Ectodermal cell (in vitro differentiated cells): Measurements from ENCODE around the gene TNNI3K.

Experiments
- H3K27ac ChIP-seq: 2 replicates; pipeline ENCODE4 v1.7.0; 2013; ENCODE audit warnings: mild to moderate bottlenecking, low read depth, low read length; ENCODE audit not compliant: insufficient read depth, poor library complexity, severe bottlenecking
- H3K27me3 ChIP-seq: 2 replicates; pipeline ENCODE4 v1.7.0; 2013; ENCODE audit warnings: mild to moderate bottlenecking, low read length; ENCODE audit not compliant: insufficient read depth, control insufficient read depth, poor library complexity, severe bottlenecking
- H3K36me3 ChIP-seq: one replicate; pipeline ENCODE4 v1.7.0; 2013; ENCODE audit warnings: low read length; ENCODE audit not compliant: control insufficient read depth, insufficient read depth
- H3K4me1 ChIP-seq: one replicate; pipeline ENCODE4 v1.7.0; 2013; ENCODE audit warnings: low read length; ENCODE audit not compliant: control insufficient read depth, insufficient read depth
- H3K4me3 ChIP-seq: 2 replicates; pipeline ENCODE4 v1.7.0; 2013; ENCODE audit warnings: low read depth, low read length, control low read depth; ENCODE audit not compliant: insufficient read depth
- H3K9me3 ChIP-seq: 2 replicates; pipeline ENCODE4 v1.7.0; 2013; ENCODE audit warnings: mild to moderate bottlenecking, low read length, moderate library complexity; ENCODE audit not compliant: control insufficient read depth
- WGBS, 2 experiments: methylation state at CpG; one replicate each; pipeline ENCODE4 v1.1.7; 2013; ENCODE audit warnings: missing lambda C conversion rate in 2 of 2; 5-methylcytosine and 5-hydroxymethylcytosine counted together

TNNI3K gene

DNA sequence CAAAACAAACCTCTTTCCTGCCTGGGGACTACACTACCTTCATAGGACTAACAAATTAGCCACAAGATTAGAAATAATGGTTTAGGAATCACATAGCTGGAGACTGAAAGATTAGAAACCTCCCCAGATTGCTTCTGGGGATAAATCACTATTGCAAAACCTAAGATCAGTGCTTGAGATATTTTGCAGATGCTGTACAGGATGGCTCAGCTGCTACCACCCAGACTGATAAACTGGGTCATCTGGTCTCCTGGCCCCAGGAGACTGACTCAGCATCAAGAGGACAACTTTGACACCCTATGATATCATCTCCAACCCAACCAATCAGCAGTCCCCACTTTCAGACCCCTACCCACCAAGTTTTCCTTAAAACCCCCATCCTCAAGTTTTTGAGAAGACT is 140.2 kb downstream of the TNNI3K start:
- H3K27ac ChIP-seq: no peak overlapping the region
- H3K4me1 ChIP-seq: no peaks in the 10 kb centered on the region
- no peaks in the 10 kb centered on the region for H3K9me3 ChIP-seq

DNA sequence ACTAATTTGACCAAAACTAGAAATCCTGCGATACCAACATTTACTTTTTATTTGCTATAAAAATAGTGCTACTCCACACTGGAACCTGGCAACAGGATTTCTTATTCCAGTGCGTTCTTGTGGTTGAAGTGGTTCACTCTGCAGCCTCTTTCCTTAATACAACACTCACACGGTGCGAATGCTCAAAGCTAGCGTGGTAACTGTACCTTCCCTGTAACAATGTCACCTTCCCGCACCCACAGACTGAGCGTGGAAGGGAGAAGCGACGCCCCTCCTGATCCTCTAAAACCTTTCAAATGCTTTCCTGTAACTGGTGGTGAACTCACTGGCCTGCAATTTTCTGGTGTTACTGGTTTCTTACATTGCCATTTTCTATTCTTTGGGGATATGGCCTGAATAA is 145.1 kb downstream of the TNNI3K start:
- H3K36me3 ChIP-seq: no peaks in the 10 kb centered on the region
- no peak overlapping the region for H3K27ac ChIP-seq
- 94 to 96% methylated on average over 9 of the region's 9 CpGs for WGBS, 2 experiments
- no peaks in the 10 kb centered on the region for H3K4me1 ChIP-seq
- H3K4me3 ChIP-seq: no peak overlapping the region
- H3K27me3 ChIP-seq: no peaks in the 10 kb centered on the region
- no peaks in the 10 kb centered on the region for H3K9me3 ChIP-seq

More for the DNA sequence above, 140.2 kb downstream of the TNNI3K start:
- Histone ChIP-seq H3K36me3 (no peaks in the 10 kb centered on the region), H3K4me3 (no peak overlapping the region), H3K27me3 (no peaks in the 10 kb centered on the region)

DNA sequence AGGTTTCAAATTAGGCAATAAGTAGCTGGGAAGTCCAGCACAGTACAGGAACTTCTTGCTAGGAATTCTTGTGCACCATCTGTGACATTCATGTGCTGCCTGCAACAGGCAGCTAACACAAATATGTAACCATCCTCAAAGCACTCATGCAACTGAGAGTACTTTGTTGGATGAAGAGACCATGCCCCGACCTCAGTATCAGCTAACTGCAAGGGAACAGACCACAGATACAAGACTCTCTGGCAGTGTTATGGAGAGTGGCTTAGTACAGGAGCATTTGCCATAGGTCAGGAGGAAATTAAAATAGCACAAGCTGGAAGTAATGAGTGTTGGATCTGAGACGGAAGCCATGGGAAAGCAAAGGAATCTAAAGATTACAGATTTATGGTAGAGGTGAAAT is 153.7 kb downstream of the TNNI3K start:
- Histone ChIP-seq H3K4me1 (no peaks in the 10 kb centered on the region), H3K27ac (no peak overlapping the region), H3K9me3 (no peaks in the 10 kb centered on the region), H3K4me3 (no peak overlapping the region), H3K27me3 (no peaks in the 10 kb centered on the region), H3K36me3 (no peaks in the 10 kb centered on the region)
- WGBS, 2 experiments: 96 to 97% methylated on average over 2 of the region's 2 CpGs

DNA sequence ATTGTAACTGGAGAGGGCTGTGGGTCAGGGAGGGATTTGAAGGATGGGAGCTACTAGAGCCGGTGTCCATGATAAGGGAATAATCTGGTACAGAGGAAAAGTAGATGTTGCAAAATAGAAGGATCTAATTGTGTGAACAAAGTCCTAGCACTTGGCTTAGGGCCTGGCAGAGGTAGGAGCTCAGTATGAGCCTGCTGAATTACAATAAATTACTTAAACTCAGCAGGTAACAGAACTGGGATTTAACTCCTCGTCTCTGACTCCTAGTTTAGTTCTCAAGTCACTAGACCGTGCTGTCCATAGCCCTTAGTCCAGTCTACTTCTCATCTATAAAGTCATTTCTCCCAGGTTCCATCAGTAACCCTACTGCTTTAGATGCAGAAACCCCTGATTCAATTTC is 157.0 kb downstream of the TNNI3K start:
- Histone ChIP-seq H3K4me1 (peaks cover 10% of the 10 kb centered on the region), H3K36me3 (no peaks in the 10 kb centered on the region), H3K9me3 (no peaks in the 10 kb centered on the region), H3K4me3 (no peak overlapping the region), H3K27ac (no peak overlapping the region), H3K27me3 (no peaks in the 10 kb centered on the region)
- 73 to 81% methylated on average over 3 of the region's 3 CpGs for WGBS, 2 experiments

DNA sequence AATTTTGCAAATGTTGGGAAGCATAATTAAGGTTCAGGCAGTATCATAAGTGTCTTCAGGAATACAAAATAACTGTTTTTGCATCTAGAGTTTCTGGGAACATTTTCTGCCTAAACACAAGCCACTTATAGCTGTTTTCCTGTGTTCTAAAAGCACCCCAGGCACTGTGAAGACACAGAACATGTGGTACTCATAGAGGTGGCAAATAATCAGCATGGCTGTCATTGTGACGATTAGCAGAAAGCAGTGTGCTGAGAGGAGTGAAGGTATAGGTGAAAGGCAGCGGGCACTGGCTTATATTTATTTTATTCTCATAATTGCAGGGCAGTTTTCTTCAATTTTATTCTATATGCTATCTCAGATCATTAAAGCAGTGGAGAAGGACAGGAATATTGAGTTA is 157.7 kb downstream of the TNNI3K start:
- H3K36me3 ChIP-seq: no peaks in the 10 kb centered on the region
- 83 to 86% methylated on average over 1 of the region's 2 CpGs for WGBS, 2 experiments
- no peak overlapping the region for H3K4me3 ChIP-seq
- H3K4me1 ChIP-seq: peaks cover 10% of the 10 kb centered on the region
- H3K27ac ChIP-seq: no peak overlapping the region
- H3K27me3 ChIP-seq: no peaks in the 10 kb centered on the region
- H3K9me3 ChIP-seq: no peaks in the 10 kb centered on the region

DNA sequence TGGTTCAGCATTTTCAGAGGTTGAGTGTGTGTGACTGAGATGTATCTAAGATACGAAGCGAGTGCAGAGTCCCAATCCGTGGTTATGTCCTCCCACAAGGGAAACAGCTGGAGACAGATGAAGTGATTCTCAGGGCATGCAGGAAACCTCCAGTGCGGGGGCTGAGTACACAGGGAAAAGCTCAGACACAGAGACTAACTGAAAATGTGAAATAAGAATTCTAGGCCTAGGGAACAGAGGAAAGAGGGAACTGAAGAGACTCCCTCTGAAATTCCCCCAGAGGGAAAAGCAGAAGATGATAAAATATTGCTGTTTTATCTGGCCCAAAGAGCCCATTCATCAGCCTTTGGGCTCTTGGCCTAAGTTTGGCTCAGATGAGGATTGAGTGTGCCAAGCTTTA is 160.4 kb downstream of the TNNI3K start:
- Histone ChIP-seq H3K36me3 (no peaks in the 10 kb centered on the region), H3K4me3 (no peak overlapping the region), H3K27me3 (no peaks in the 10 kb centered on the region), H3K27ac (no peak overlapping the region), H3K9me3 (no peaks in the 10 kb centered on the region), H3K4me1 (peaks cover 10% of the 10 kb centered on the region)
- 92 to 97% methylated on average over 4 of the region's 4 CpGs for WGBS, 2 experiments

DNA sequence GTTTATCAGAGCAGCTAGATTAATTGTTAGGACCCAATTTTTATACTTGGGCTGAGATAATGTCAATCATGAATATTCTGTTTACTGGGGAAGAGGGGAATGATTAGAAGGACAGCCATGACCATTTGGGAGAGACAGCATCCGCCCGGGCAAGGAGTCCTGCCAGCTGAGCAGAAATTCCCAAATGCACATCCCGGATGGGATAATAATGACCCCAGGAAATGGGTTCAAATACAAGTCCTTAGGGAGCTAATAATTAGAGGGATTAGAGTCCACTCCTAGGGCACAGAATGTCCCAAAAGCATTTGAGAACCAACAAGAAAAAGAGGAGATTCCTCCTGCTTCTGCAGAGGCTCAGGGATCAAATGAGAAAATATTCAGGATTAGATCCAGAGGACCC is 161.3 kb downstream of the TNNI3K start:
- Histone ChIP-seq H3K27me3 (no peaks in the 10 kb centered on the region), H3K36me3 (no peaks in the 10 kb centered on the region), H3K9me3 (no peaks in the 10 kb centered on the region), H3K4me3 (no peak overlapping the region), H3K27ac (no peak overlapping the region), H3K4me1 (peaks cover 10% of the 10 kb centered on the region)
- WGBS, 2 experiments: 96 to 99% methylated on average over 3 of the region's 3 CpGs

DNA sequence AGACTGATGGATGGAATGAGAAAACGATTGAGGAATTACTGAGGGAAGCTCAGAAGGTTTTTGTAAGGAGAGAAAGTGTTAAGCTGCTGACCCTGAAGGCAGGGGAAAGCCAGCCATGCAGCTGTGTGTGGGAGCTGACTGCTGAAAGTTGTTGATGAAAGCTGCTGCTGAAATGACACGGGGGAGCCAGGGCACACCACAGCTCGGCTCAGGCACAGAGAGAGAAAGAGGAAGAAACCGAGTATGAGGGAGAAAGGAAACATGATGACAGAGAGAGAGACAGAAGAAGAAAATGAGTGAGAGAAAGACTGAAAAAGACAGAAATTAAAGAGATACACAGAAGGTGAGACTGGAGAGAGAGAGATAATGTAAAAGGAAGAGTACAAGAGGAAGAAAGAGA is 161.7 kb downstream of the TNNI3K start:
- Histone ChIP-seq H3K9me3 (no peaks in the 10 kb centered on the region), H3K4me1 (peaks cover 10% of the 10 kb centered on the region), H3K36me3 (no peaks in the 10 kb centered on the region), H3K27ac (no peak overlapping the region), H3K27me3 (no peaks in the 10 kb centered on the region), H3K4me3 (no peak overlapping the region)
- 63 to 64% methylated on average over 4 of the region's 4 CpGs for WGBS, 2 experiments

DNA sequence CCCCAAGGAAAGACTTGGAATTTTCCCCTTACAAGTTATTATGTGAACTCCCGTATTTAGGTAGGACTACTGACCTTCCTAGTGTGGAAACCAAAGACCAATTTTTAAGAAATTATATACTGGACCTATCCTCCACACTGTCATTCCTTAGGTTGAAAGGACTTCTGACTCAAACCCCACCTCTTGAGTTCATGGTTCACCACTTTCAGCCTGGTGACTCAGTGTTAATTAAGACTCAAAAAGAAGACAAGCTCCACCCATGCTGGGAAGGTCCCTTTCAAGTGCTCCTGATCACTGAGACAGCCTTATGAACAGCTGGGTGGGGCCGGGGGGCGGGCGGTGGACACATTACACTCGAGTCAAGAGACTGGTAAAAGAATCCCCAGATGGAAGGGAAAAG is 164.1 kb downstream of the TNNI3K start:
- Histone ChIP-seq H3K4me3 (no peak overlapping the region), H3K36me3 (no peaks in the 10 kb centered on the region), H3K27me3 (no peaks in the 10 kb centered on the region), H3K9me3 (no peaks in the 10 kb centered on the region), H3K27ac (no peak overlapping the region), H3K4me1 (peaks cover 10% of the 10 kb centered on the region)
- 92 to 94% methylated on average over 5 of the region's 5 CpGs for WGBS, 2 experiments

DNA sequence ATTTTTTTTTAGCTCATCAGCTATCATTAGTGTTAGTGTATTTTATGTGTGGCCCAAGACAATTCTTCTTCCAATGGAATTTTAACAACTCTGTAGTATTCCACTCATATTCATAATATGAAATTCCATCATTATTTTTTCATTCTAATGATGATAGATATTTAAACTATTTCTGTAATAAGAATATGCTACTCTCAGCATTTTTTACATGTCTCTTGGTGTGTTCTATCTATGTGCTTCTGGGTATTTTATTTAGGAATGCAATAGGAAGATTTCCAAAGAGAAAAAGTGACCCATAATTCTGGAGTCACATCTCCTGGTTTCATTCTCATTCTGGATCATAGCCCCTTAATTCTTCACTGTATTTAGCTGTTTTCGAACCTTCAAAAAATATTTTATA is 167.7 kb downstream of the TNNI3K start:
- no peaks in the 10 kb centered on the region for H3K9me3 ChIP-seq
- no peaks in the 10 kb centered on the region for H3K4me1 ChIP-seq
- no peaks in the 10 kb centered on the region for H3K36me3 ChIP-seq
- no peak overlapping the region for H3K27ac ChIP-seq
- no peaks in the 10 kb centered on the region for H3K27me3 ChIP-seq
- H3K4me3 ChIP-seq: no peak overlapping the region
- WGBS, 2 experiments: 100% methylated on average over 1 of the region's 1 CpG

DNA sequence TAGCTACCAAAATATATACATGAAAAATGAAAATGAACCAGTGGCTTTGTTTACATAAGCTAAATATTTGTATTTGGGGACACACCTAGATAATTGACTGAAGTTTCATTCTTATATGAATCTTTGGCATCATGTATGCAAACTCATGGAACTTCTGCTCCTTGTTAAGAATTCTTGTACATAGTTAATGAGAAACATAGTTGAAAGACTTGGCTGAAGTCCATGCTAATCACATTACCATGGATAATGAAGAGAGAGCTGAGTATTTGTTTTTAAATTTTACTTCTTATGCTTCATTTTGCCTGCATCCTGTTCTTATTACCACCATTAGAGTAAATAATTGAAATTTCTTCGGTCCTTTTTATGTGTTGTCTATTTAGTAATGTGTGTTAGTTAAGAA is 168.4 kb downstream of the TNNI3K start:
- Histone ChIP-seq H3K27ac (no peak overlapping the region), H3K27me3 (no peaks in the 10 kb centered on the region), H3K4me3 (no peak overlapping the region), H3K9me3 (no peaks in the 10 kb centered on the region), H3K4me1 (no peaks in the 10 kb centered on the region), H3K36me3 (no peaks in the 10 kb centered on the region)
- 100% methylated on average over 1 of the region's 1 CpG; no CpG with 5 or more reads in 1 of the 2 experiments for WGBS, 2 experiments
